SKM-1 (cell line): ENCODE measurements around the gene CNKSR1.

ENCODE experiments used
- DNase-seq: peaks from one replicate; lab custom pipeline; 2025; ENCODE audit not compliant: unreplicated experiment; lab: John Stamatoyannopoulos, UW

The CNKSR1 gene

GRCh38 chr1:26184086-26184485 lies 6.8 kb downstream of the CNKSR1 start:
- DNase-seq = no peak

- no peak for DNase-seq
Measured at GRCh38 chr1:26184883-26185282, 7.6 kb downstream of the CNKSR1 start.

- no peak for DNase-seq
Measured at GRCh38 chr1:26187882-26188281, 10.6 kb downstream of the CNKSR1 start.

GRCh38 chr1:26188477-26188876 lies 11.2 kb downstream of the CNKSR1 start:
- no peak for DNase-seq

GRCh38 chr1:26189331-26189730 lies 12.0 kb downstream of the CNKSR1 start:
- DNase-seq = no peak

GRCh38 chr1:26189751-26190275 lies 12.5 kb downstream of the CNKSR1 start:
- DNase-seq = no peak

- DNase-seq = no peak
Measured at GRCh38 chr1:26190373-26190987, 13.2 kb downstream of the CNKSR1 start, which contains the start of gene CATSPER4. Gene CATSPER4, plus strand, starts transcription at chr1:26190602. Its CDS starts 26 bp downstream, at chr1:26190628.

GRCh38 chr1:26191739-26192138 lies 14.4 kb downstream of the CNKSR1 start:
- DNase-seq = no peak

GRCh38 chr1:26195805-26196204 lies 18.5 kb downstream of the CNKSR1 start:
- DNase-seq = no peak

GRCh38 chr1:26197301-26197700 lies 20.0 kb downstream of the CNKSR1 start:
- DNase-seq = no peak

GRCh38 chr1:26197813-26198212 lies 20.5 kb downstream of the CNKSR1 start:
- no peak for DNase-seq

- DNase-seq = no peak
Measured at GRCh38 chr1:26200413-26200812, 23.1 kb downstream of the CNKSR1 start.

GRCh38 chr1:26203642-26204318 lies 26.5 kb downstream of the CNKSR1 start:
- DNase-seq = no peak

- no peak for DNase-seq
Measured at GRCh38 chr1:26210147-26210870, 33.0 kb downstream of the CNKSR1 start.

GRCh38 chr1:26212726-26213125 lies 35.4 kb downstream of the CNKSR1 start:
- no peak for DNase-seq

GRCh38 chr1:26213335-26213905 lies 36.1 kb downstream of the CNKSR1 start:
- no peak for DNase-seq

- DNase-seq = no peak
Measured at GRCh38 chr1:26215246-26215645, 38.0 kb downstream of the CNKSR1 start.

- no peak for DNase-seq
Measured at GRCh38 chr1:26218906-26219494, 41.7 kb downstream of the CNKSR1 start.

GRCh38 chr1:26220199-26220912 lies 43.1 kb downstream of the CNKSR1 start:
- no peak for DNase-seq

- DNase-seq = no peak
Measured at GRCh38 chr1:26221094-26221493, 43.8 kb downstream of the CNKSR1 start.
